Ramos (cell line): ENCODE data around the gene MAVS.
"Not testable (repeated sequence)": the region's sequence is repeated elsewhere in the genome, so short reads cannot be mapped to it uniquely, and the experiment has no call there.

Source experiments
- in situ Hi-C: fragments of 300-500 bp; cut with MboI; formaldehyde crosslinking; loops from one replicate; pipeline ENCODE4 v1.14.3; 2022; ENCODE audit warnings: low sequenced_read_pairs; ENCODE audit not compliant: unreplicated experiment

The MAVS gene

DNA sequence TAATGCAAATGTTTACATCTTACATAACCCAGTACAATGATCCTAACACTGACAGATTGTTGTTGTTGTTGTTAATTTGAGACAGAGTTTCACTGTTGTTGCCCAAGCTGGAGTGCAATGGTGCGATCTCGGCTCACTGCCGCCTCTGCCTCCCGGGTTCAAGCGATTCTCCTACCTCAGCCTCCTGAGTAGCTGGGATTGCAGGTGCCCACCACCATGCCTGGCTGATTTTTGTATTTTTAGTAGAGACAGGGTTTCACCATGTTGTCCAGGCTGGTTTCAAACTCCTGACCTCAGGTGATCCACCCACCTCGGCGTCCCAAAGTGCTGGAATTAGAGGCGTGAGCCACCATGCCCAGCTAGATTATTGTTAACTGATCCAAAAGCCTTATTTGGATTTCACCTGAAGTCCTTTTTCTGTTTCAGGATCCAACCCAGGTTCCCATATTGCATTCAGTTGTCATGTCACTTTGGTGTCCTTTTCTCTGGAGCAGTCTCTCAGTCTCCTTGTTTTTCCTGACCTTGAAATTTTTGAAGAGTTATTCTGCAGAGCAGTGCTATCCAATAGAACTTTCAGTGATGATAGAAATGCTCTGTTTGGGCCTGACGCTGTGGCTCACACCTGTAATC lies 2.5 kb upstream of the MAVS start:
- in situ Hi-C loops: not testable (repeated sequence)

DNA sequence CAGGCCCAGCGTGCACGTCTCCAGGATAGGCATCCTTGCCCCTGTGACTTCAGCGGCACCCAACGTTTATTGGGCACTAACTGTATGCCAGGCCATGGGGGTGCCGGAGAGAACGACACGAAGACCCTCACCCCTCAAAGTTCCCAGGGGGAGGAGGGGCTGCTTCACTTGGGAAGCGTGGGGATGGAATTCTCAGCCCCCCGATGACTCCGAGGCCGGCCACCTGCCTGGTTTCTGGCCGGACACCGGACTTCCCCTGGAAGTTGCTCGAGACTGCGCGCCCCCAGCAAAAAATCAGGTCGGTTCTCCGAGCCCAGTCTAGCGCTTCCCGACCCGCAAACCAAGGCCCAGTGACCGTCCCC lies 275 bp upstream of the MAVS start:
- in situ Hi-C loops: no loop called here

DNA sequence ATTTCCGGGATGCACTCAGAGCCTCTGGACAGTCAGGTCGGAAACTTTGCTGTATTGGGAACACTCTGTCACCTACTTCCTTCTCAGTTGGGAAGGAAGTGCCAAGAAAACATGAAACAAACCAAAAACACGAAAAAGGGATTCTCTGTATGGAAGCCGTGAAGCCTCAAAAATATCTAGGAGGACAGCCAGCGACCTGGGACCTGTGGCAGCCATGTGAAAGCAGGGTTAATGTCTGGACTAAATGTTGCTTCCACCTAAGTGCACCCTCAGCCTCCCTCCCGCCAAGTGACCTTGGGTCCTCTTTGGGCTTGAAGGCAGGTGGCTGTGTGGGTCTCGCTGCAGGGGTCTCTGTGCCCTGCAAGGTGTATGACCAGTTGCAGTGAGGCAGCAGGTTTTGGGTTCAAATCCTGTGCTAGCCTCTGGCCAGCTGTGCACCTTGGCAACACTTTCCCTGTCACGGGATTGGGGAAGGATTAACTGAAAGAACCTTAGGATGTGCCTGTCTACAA lies 851 bp downstream of the MAVS start:
- in situ Hi-C loops: no loop called here

DNA sequence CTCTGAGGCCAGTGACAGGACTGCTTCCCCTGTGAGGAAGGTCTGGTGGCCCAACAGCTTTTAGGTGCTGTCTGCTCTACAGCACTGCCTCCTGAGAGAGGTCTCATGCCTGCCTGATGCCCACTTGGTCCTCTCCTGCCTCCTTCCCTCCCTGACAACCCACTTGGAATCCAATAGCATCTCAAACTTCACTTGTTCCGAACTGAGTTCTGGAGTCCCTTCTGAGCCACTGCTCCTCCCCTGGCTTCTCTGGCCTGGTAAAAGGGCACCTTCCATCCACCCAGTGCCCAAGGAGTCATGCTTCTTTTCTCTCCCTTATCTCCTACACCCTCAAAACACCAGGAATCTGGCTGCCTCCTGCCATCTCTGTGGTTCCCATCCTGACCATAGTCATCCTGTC lies 1.9 kb downstream of the MAVS start:
- in situ Hi-C loops: no loop called here

DNA sequence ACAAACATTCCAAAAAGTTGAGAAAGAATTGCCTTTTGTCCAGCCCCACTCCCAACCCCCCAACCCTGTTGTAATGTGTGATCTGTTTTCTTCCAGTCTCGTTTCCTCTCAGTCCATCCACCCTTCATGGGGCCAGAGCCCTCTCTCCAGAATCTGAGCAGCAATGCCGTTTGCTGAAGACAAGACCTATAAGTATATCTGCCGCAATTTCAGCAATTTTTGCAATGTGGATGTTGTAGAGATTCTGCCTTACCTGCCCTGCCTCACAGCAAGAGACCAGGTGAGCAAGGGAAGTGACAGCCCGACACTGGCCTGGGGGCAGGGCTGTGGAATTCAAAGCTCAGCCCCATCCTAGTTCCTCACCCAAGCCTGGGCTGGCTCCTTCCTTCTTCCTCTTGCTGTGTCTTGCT lies 7.8 kb downstream of the MAVS start:
- in situ Hi-C loops: no loop called here

DNA sequence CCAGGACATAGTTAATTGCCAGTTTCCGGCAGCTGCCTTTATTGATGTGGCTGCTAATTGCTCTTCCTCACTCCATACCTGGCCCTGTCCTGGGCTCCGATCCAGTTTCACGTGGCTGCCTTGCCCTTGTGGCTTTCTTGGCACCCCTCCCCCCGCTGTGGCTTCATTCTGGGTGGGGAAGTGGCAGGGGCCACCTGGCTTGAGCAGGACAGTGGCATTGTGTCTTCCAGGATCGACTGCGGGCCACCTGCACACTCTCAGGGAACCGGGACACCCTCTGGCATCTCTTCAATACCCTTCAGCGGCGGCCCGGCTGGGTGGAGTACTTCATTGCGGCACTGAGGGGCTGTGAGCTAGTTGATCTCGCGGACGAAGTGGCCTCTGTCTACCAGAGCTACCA lies 10.8 kb downstream of the MAVS start:
- in situ Hi-C loops: no loop called here

DNA sequence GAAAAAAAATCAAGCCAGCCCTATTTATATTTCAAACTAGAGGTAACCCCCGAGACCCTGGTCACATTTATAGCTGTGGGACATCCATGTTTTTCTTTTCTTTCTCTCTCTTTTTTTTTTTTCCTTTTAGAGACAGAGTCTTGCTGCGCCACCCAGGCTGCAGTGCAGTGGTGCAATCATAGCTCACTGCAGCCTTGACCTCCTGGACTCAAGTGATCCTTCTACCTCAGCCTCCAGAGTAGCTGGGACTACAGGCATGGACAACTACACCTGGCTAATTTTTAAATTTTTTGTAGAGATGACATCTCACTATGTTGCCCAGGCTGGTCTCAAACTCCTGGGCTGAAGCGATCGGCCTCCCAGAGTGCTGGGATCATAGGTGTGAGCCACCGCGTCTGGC lies 12.1 kb downstream of the MAVS start:
- in situ Hi-C loops: no loop called here

DNA sequence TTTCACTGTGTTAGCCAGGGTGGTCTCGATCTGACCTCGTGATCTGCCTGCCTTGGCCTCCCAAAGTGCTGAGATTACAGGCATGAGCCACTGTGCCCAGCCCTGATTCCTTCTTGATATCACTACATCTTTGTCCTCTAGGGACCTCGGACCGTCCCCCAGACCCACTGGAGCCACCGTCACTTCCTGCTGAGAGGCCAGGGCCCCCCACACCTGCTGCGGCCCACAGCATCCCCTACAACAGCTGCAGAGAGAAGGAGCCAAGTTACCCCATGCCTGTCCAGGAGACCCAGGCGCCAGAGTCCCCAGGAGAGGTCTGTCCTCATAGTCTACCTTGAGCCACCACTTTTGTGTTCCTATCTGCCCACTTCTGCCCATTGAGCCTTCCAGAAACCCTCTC lies 14.6 kb downstream of the MAVS start:
- in situ Hi-C loops: no loop called here

DNA sequence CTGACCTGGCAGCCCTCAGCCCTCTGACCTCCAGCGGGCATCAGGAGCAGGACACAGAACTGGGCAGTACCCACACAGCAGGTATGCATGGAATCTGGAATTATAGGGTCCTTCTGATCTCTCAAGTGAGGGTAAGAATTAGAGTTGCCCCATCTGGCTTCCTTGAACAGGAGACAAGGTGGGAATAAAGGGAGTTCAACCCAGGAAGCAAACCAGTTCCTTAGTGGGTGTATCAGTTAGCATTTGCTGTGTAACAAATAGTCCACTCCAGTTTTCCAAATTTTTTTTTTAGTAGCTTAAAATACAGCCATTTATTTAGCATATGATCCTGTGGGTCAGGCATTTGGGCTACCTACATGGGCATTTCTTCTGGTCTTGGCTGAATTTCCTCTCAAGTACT lies 15.7 kb downstream of the MAVS start:
- in situ Hi-C loops: no loop called here

DNA sequence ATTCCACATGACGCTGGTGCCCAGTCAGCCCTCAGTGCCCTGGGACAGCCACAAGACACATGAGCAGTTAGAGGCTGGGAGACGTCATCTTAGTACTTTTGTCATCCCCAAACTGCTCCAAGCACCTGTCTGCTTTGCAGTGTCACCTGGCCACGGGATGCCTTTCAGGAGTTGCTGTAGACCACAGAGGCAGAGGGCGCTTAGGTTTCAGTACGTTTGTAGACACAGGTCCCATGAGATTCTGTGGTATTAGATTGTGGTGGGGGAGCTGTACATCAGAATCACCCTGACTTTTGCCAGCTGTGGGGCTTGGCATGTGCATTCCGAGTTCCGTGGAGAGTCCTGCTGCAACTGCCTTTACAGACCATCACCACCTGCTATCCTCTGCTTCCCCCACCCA lies 16.7 kb downstream of the MAVS start:
- in situ Hi-C loops: no loop called here

DNA sequence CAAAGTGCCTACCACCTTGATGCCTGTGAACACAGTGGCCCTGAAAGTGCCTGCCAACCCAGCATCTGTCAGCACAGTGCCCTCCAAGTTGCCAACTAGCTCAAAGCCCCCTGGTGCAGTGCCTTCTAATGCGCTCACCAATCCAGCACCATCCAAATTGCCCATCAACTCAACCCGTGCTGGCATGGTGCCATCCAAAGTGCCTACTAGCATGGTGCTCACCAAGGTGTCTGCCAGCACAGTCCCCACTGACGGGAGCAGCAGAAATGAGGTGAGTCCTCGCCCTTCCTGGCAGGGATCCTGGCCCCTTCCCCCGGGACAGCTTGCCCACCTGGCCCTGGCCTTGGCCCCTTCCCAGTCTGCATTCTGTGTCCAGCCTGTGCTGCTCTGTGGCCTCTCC lies 17.9 kb downstream of the MAVS start:
- in situ Hi-C loops: no loop called here

DNA sequence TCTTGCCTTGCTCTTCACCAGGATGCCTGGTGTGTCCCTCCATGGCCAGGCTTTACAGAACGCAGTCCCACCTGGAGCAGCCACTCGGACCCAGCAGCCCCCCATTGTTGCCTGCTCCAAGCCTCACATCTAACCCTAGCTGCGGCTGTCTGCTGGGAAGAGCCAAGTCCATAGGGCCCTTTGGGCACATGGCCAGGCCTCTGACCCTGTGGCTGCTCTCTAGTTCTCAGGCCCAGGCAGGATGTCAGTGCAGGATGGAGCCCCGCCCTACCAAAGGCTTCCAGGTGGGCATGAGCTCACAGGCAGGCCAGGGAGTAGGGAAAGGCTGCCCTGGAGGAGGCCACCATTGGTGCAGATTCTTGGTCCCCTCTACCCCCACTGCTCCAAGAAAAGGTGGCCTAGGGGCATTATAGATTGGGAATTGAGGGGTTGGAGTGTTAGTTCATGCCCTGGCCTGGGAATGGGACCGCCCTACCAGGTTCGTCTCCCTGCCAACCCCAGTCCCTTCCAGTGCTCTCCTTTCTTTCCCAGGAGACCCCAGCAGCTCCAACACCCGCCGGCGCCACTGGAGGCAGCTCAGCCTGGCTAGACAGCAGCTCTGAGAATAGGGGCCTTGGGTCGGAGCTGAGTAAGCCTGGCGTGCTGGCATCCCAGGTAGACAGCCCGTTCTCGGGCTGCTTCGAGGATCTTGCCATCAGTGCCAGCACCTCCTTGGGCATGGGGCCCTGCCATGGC lies 18.7 kb downstream of the MAVS start:
- in situ Hi-C loops: no loop called here

DNA sequence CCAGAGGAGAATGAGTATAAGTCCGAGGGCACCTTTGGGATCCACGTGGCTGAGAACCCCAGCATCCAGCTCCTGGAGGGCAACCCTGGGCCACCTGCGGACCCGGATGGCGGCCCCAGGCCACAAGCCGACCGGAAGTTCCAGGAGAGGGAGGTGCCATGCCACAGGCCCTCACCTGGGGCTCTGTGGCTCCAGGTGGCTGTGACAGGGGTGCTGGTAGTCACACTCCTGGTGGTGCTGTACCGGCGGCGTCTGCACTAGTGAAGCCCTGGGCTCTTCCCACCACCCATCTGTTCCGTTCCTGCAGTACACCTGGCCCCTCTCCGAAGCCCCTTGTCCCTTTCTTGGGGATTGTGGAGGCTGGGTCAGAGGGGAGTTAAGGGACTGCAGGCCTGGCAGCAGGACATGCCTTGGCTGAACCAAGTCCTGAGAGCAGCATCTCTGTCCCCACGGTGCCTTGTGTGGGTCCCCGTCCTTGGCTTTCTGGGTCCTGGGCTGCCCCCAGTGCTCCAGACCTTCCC lies 19.3 kb downstream of the MAVS start:
- in situ Hi-C loops: no loop called here

DNA sequence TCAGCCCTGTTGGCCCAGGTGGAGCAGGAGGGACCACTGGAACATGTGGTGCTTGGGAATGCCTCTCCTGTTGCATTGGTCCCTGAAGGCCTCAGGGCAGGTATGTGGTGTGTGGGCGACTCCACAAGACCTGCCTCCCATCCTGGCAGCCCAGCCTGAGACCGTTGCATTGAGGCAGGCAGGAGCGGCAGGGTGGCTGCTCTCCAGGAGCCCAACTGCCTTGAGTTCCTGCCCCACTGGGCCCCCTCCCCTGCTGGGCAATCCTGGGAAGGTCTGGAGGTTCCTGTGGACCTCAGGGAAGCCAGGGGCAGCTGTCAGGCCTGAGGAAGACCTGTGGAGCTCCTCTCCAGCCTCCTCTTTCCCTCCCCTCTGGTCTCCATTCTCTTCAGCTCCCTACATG lies 19.8 kb downstream of the MAVS start:
- in situ Hi-C loops: no loop called here

DNA sequence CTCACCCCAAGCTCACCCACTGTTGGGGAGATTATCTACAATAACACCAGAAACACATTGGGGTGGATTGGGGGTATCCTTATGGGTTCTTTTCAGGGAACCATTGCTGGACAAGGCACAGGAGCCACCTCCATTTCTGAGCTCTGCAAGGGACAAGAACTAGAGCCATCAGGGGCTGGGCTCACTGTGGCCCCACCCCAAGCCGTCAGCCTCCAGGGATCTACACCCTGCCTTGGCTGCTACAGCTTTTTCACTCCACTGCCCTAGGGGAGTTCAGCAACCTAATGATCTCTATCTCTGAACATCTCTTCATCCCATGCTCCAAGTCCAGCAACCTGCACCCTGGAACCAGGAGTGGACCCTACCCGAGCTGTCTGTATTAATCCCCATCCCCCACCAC lies 21.2 kb downstream of the MAVS start:
- in situ Hi-C loops: no loop called here

DNA sequence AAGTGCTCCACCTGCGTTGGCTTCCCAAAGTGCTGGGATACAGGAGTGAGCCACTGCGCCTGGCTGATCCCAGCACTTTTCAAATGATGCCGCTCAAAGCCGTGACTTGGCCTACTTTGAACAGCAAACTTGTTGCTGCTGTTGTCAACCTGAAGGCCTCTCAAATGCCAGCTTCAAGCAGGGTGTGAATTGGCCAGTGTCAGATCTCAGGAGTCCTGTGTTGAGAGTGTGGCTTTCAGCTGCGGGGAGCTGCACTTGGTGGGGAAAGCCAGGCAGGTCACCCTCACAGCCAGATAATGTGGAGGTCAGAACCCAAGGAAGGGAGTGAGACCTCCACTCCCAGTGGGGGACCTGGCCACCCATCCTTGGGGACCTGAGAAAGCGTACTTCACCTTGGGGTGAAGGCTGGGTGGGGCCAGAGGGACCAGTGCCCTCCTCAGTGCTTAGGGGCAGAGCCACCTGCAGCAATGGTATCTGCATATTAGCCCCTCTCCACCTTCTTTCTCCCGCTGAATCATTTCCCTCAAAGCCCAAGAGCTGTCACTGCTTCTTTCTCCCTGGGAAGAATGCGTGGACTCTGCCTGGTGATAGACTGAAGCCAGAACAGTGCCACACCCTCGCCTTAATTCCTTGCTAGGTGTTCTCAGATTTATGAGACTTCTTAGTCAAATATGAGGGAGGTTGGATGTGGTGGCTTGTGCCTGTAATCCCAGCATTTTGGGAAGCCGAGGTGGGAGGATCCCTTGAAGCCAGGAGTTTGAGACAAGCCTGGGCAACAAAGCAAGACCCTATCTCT lies 23.4 kb downstream of the MAVS start:
- in situ Hi-C loops: no loop called here

DNA sequence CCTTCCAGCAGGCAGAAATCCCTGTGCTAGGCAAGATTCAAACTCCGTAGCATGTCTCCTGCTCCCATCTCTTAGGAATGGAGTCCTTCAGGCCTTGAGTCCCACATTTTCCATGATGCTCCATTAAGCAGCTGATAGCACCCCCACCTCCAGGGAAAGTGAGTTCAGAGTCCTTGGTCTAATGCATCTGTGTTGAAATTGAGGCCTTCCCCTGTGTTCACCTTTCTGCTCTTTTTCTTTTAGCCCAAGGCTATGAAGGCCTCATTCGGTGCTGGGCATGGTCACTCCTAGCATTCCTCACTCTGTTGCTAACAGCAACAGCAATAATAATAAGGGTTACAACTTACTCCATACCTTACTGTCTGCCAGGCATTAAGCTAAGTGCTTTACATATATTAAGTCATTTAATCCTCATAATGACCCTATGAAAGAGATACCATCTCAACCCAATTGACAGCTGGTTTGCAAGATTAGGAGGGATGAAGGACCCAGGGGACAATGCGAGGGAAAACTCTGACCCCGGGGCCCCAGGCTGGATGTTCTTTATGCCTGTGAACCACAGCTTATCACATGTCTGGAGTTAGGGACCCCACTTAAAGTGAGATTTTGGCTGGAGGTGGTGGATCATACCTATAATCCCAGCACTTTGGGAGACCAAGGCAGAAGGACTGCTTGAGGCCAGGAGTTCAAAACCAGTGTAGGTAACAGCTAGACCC lies 25.1 kb downstream of the MAVS start:
- in situ Hi-C loops: no loop called here

DNA sequence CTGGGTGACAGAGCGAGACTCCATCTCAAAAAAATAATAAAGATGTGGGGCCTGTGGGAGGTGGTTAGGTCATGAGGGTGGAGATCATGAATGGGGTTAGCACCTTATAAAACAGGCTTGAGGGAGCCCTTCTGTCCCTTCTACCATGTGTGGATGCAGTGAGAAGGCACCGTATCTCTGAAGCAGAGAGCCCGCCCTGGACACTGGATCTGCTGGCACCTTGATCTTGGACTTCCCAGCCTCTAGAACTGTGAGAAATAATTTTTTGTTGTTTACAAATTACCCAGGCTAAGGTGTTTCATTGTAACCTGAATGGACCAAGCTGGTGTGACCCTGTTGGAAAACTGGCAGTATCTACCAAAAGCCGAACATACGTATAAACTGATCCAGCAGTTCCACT lies 26.9 kb downstream of the MAVS start:
- in situ Hi-C loops: no loop called here

DNA sequence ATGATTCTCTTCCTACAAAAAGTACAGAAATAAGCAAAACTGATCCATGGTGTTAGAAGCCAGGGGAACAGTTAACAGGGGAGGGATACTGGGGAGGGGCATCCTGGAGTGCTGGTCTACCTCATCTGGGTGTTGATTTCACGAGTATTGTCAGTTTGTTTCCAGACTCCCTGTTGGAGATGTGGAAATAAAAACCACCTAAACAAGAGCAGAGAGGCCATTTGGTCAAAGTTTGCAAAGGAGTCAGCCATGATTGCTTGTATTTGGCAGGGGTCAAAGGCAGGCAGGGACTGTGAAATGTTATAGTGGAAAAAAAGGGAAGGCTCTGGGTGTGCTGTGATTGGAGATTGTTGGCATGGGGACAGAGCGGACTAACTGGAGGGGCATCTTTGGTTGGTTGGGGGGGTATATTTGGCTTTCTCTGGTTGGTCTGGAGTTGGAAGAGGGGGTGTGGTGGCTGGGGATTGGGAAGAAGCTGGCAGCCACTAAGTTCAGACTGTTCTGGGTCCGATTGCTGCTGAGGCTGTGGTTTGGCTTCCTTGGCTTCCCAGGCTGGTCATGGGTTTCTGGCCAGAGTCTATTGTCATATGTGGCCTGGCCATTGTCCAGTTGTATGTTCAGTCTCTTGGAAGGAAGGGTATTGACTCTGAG lies 27.7 kb downstream of the MAVS start:
- in situ Hi-C loops: no loop called here

DNA sequence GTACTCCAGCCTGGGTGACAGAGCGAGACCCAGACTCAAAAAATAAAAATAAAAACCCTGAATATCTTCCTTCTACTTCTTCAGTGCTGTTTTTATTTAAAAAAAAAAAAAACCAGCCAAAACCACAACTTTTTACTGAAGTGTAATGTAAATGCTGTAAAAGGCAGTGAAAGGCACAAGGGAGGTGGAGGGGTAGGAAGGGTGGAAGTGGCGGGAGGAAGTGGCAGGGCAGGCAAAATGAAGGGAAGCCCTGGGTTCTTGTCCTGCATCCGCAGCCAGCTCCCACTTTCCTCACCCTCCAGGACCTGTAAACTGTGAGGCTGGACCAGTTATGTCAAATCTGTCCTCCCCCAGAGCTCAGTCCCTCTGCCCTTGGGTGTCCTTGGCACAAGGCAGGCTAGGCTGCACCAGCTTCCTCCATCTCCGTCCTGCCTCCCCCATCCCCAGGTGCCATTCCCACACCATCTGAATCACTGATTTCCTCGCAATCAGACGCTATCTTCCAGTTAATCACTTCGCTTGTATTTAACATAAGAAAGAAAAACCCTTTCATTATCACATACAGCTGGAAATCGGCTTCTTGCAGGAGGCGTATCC lies 28.8 kb downstream of the MAVS start:
- in situ Hi-C loops: no loop called here
